Midbrain (tissue), 1 donor: ENCODE measurements around the gene NRG2.

Source experiments
- DNase-seq: peaks from one replicate; lab custom pipeline; 2025; lab: John Stamatoyannopoulos, UW

Gene NRG2

GRCh38 chr5:140007311-140007710 is 35.8 kb downstream of the NRG2 start:
- DNase-seq = no peak

GRCh38 chr5:140005145-140005591 is 37.9 kb downstream of the NRG2 start:
- DNase-seq = no peak

DNA sequence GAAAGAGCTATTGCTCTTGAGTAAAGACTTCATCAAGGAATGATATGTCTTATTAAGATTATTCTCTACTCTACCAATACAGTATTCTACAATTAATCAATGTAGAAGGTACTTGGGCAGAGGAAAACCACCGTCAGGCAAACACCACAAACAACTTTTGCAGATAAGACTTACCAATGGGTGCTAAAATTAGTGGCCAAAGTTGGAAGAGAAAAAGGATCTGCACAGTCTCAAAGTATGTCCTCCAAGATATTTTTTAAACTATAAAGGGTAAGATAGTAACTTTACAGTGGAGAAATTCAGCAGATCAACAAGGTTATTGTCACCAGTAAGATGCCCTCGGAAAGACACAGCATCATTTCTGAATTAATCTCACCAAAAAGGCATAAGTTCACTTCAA is 38.9 kb downstream of the NRG2 start:
- no peak for DNase-seq

DNA sequence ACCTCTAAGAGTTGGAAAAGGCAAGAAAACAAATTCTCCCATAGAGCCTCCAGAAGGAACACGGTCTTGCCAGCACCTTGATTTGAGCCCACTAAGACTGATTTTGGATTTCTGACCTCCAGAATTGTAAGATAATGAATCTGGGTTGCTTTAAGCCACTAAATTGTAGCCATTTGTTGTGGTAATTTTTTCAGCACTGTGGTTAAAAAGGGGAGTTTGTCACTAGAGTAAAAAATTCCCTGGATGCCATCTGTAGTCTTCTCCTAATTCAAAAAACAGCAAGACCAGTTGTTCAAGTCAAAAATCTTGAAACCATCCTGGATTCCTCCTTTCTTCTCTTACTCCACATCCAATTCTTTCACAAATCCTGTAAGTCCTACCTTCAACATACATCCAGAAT is 39.6 kb downstream of the NRG2 start:
- DNase-seq = no peak

GRCh38 chr5:140000332-140000731 is 42.8 kb downstream of the NRG2 start:
- no peak for DNase-seq

DNA sequence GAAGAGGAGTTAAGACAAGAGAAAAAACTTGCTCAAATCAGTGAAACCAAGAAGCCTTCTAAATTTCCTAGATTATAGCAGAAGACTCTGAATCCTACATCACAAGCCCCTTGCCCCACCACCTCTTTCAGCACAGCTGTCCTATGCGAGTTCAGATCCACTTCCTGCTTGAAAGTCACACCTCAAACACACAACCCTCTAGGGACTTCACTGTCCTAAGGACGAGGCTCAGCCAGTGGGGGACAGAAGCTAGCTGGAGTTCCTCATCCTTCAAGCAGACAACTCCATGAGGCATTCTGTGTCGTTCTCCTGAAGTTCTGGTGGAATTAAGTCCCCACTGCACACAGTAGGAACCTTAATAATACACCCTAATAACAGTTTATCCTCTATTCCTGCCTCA is 44.3 kb downstream of the NRG2 start:
- no peak for DNase-seq

GRCh38 chr5:139997276-139997675 is 45.8 kb downstream of the NRG2 start:
- DNase-seq = no peak

- DNase-seq = no peak
These were observed 47.2 kb downstream of the NRG2 start for GRCh38 chr5:139995929-139996328.

DNA sequence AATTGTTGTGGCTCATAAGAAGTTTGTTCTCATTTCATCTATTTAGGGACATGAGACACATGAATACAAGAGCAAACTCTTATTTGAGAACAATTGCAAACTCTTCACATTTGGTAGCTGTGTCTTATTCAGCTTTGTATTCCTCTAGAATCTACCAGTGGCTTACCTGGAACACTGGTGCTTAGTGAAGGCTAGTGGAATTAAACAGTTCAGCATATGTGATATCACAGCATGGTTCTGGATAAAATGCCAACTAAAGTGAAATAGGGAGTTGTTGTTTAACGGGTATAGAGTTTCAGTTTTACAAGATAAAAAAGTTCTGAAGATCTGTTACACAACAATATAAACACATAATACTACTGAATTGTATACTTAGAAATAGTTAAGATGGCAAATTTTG is 48.9 kb downstream of the NRG2 start:
- no peak for DNase-seq

GRCh38 chr5:139985733-139986132 is 57.4 kb downstream of the NRG2 start:
- DNase-seq = no peak

DNA sequence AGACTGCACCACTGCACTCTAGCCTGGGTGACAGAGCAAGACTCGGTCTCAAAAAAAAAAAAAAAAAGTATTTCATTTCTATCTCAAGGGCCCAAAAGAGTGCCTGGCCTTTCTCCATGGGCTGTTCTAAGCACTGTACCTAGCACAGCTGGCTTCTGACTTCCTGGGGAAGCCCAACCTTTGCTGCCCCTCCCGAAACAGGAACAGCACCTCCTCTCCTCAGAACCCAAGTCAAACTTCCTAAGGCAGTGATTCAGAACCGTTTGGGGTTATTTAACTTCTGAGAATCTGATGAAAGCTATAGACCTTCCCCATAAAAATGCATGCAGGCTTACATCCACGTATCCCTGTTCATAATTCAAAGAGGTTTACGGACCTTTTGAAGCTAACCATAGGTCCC is 57.8 kb downstream of the NRG2 start:
- DNase-seq = no peak

- no peak for DNase-seq
These were observed 58.3 kb downstream of the NRG2 start for GRCh38 chr5:139984816-139985215.

- no peak for DNase-seq
These were observed 60.2 kb downstream of the NRG2 start for GRCh38 chr5:139982975-139983240.

GRCh38 chr5:139982157-139982974 is 60.7 kb downstream of the NRG2 start:
- DNase-seq = peak; percentile 24

GRCh38 chr5:139980765-139981164 is 62.3 kb downstream of the NRG2 start:
- no peak for DNase-seq

DNA sequence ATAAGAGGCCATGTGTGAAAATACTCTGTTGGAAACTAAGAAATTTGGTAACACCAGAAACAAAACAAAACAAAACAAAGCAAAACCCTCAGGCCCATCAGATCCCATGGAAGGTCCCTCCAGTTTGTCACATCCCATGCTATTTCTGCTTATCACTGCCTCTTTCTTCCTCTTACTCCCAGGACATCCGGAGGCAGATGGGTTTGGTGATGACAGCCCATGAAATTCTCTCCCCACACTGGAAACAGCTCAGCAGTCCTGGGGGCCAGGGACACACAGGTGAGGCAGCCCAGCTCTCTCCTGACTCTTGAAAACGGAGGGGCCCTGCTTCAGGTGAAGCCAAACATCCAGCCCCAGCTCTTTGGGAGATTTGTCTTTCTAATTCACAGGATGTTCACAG is 63.2 kb downstream of the NRG2 start:
- DNase-seq = no peak

GRCh38 chr5:139979518-139979917 is 63.6 kb downstream of the NRG2 start:
- no peak for DNase-seq

DNA sequence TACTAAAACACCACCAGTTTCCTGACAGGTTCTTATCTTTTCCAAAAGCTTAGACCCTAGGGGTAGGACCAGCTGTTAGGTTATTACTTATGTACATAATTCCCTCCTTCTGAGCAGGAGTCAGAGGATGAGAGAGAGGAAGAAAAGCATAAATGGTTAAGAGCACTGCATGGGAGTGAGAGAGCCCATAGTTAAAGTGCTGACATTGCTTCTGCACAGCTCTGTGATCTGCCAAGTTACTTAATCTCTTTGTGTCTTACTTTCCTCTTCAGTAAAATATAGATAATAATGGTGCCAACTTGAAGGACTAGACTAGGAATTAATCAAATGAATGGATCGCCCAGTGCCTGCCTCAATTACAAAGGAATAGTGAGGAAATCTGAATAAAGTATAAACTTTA is 66.4 kb downstream of the NRG2 start:
- no peak for DNase-seq

DNA sequence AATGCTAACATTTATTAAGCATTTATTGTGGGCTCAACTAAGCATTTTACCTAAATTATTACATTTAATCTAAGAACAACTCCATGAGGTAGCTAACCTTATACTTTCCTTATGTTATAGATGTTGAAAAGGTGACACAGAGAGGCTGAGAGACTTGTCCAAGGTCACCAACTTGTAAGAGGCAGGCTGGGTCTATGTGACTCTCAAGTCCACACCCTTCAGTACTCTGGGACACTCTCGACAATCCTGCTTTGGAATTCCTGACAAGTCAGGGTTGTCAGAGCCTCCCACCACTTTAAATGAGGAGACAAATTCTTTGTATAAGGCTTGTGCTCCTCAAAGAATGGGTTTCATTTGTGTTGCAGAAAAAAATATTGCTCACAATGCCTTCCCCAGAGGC is 67.2 kb downstream of the NRG2 start:
- no peak for DNase-seq

DNA sequence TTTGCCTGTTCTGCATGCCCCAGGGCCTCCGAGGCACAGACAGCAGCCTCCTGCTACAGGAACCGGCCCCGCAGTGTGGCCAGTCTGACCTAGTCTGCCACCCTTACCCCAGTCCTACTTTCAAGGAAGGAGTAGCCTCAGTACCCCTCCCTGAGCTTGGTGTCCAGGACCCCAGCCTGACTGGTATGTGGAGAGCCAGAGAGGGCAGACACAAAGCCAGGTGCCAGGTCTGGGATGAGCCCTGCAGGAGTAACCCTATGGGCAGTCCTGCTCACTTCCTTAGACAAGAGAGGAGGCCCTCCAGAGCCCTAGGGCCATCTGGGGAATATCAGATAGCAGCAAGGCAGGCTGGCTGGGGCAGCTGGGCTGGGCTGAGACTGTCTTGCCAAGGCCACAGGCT is 67.8 kb downstream of the NRG2 start:
- no peak for DNase-seq

GRCh38 chr5:139974661-139975060 is 68.4 kb downstream of the NRG2 start:
- DNase-seq = no peak

DNA sequence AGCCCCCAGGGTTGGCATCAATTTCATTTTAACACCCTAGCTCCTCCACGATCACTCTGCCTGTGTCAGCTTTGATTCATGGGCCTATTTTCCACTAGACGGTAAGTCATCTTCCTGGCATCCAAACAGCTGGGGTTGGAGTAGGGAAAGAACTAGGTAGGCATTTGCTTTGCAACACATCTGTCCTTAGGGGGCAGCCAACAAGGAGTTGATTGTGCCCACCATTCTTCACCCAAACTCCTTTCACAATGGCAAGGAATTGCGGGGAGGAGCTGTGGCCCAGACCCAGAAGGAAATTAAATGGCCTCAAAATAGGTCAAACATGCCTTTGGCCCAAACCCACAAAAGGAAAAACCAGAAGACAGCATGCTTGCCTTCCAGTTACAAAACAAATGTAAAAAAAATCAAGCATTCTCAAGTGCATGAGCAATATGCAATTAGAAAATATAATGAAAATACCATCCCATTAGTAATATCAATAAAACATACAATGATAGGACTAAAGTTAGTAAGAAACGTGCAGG is 71.8 kb downstream of the NRG2 start:
- no peak for DNase-seq

DNA sequence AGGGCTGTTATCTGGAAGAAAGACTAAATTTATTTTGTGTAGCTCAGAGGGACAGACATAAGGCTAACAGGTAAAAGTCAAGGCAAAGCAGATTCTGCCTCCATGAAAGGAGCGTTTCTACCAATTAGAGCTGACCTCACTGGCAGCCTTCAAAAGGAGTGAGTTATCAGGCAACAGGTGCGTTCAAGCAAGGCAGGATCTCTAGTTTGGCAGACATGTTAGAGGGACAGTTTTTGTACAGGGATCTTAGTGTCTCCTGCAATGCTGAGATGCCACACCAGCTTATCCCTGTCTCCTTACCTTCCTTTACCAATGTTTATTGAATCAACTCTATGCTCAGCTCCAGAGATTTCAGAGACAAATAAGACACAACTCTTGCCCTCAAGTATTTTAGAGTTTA is 73.8 kb downstream of the NRG2 start:
- no peak for DNase-seq

GRCh38 chr5:139968547-139969261 is 74.4 kb downstream of the NRG2 start:
- DNase-seq = peak; percentile 80
